RCC 7860 (cell line): ENCODE results near the gene MZT2B.
"Not testable (repeated sequence)": the region's sequence is repeated elsewhere in the genome, so short reads cannot be mapped to it uniquely, and the experiment has no call there.

Source experiments
- DNase-seq: peaks from one replicate; pipeline ENCODE4 v3.0.0-alpha.2; 2015; ENCODE audit warnings: low spot score
- FAIRE-seq: peaks from 2 replicates; lab custom pipeline; 2012; peaks lifted over from hg19 to GRCh38; lab: Jason Lieb, UNC

The MZT2B gene

GRCh38 chr2:130181880-130182682, at the start of gene MZT2B:
Gene MZT2B (plus strand): TSS chr2:130182262. CDS start chr2:130182283, 21 bp downstream.
- DNase-seq = peak; percentile 78
- FAIRE-seq = not testable (repeated sequence)

- FAIRE-seq (no peak), DNase-seq (no peak)
These were observed 46.1 kb upstream of the MZT2B start for GRCh38 chr2:130135692-130136541.

GRCh38 chr2:130136546-130136945, 45.5 kb upstream of the MZT2B start:
- FAIRE-seq, DNase-seq: not testable (repeated sequence)

- not testable (repeated sequence) for DNase-seq, FAIRE-seq
These were observed 44.9 kb upstream of the MZT2B start for GRCh38 chr2:130137118-130137517.

GRCh38 chr2:130138326-130138725, 43.7 kb upstream of the MZT2B start:
- DNase-seq, FAIRE-seq: not testable (repeated sequence)

GRCh38 chr2:130138841-130139251, 43.2 kb upstream of the MZT2B start:
- not testable (repeated sequence) for FAIRE-seq, DNase-seq

GRCh38 chr2:130139331-130140280, 42.5 kb upstream of the MZT2B start:
- FAIRE-seq, DNase-seq: not testable (repeated sequence)

GRCh38 chr2:130140516-130140915, 41.5 kb upstream of the MZT2B start:
- not testable (repeated sequence) for DNase-seq, FAIRE-seq

GRCh38 chr2:130141002-130141401, 41.1 kb upstream of the MZT2B start:
- not testable (repeated sequence) for FAIRE-seq, DNase-seq

- not testable (repeated sequence) for FAIRE-seq, DNase-seq
These were observed 40.3 kb upstream of the MZT2B start for GRCh38 chr2:130141645-130142370.

GRCh38 chr2:130142396-130143265, 39.4 kb upstream of the MZT2B start:
- not testable (repeated sequence) for DNase-seq, FAIRE-seq

- not testable (repeated sequence) for FAIRE-seq, DNase-seq
These were observed 38.6 kb upstream of the MZT2B start for GRCh38 chr2:130143266-130144039.

GRCh38 chr2:130145006-130145414, 37.1 kb upstream of the MZT2B start, which contains the start of gene CCDC74B:
Gene CCDC74B (minus strand): TSS chr2:130145112. CDS start chr2:130144996, 116 bp downstream.
- not testable (repeated sequence) for FAIRE-seq
- DNase-seq = peak; percentile 36

GRCh38 chr2:130148515-130148914, 33.5 kb upstream of the MZT2B start:
- FAIRE-seq, DNase-seq: not testable (repeated sequence)

- DNase-seq (no peak), FAIRE-seq (no peak)
These were observed 31.6 kb upstream of the MZT2B start for GRCh38 chr2:130150181-130151144.

GRCh38 chr2:130151145-130151512, 30.9 kb upstream of the MZT2B start:
- FAIRE-seq, DNase-seq: not testable (repeated sequence)
